ENCODE data around the gene DNAJC1.

The DNAJC1 gene

GRCh38 chr10:21749788-21750187 is 253.7 kb downstream of the DNAJC1 start:
- Histone ChIP-seq H3K36me3 (ENCODE audit: control insufficient read depth, insufficient read depth, low read length) (peaks cover 3% of the 10 kb centered on the region), H3K27me3 (replicated peaks; ENCODE audit: control insufficient read depth, insufficient read depth, low read length) (no peaks in the 10 kb centered on the region), H3K4me3 (replicated peaks; ENCODE audit: low read depth, low read length) (no peak overlapping the region)
- DNase-seq (ENCODE audit: extremely low read depth, insufficient read length), result no peak
- TF ChIP-seq CTCF (IDR thresholded peaks at IDR 0.05; ENCODE audit: insufficient read depth, low read length, poor library complexity, severe bottlenecking), result no peak

GRCh38 chr10:21747809-21748208 is 255.7 kb downstream of the DNAJC1 start:
- Histone ChIP-seq H3K27me3 (replicated peaks; ENCODE audit: control insufficient read depth, insufficient read depth, low read length) (no peaks in the 10 kb centered on the region), H3K36me3 (ENCODE audit: control insufficient read depth, insufficient read depth, low read length) (peaks cover 8% of the 10 kb centered on the region), H3K4me3 (replicated peaks; ENCODE audit: low read depth, low read length) (no peak overlapping the region)
- no peak for DNase-seq (ENCODE audit: extremely low read depth, insufficient read length)
- TF ChIP-seq CTCF (IDR thresholded peaks at IDR 0.05; ENCODE audit: insufficient read depth, low read length, poor library complexity, severe bottlenecking), result no peak

- TF ChIP-seq CTCF (IDR thresholded peaks at IDR 0.05; ENCODE audit: insufficient read depth, low read length, poor library complexity, severe bottlenecking), result no peak
- H3K27me3 ChIP-seq (replicated peaks; ENCODE audit: control insufficient read depth, insufficient read depth, low read length), result no peaks in the 10 kb centered on the region
- DNase-seq (ENCODE audit: extremely low read depth, insufficient read length), result no peak
- H3K4me3 ChIP-seq (replicated peaks; ENCODE audit: low read depth, low read length), result no peak overlapping the region
- peaks cover 10% of the 10 kb centered on the region for H3K36me3 ChIP-seq (ENCODE audit: control insufficient read depth, insufficient read depth, low read length)
Observed at GRCh38 chr10:21746118-21746517, 257.4 kb downstream of the DNAJC1 start.

- no peak for TF ChIP-seq CTCF (IDR thresholded peaks at IDR 0.05; ENCODE audit: insufficient read depth, low read length, poor library complexity, severe bottlenecking)
- Histone ChIP-seq H3K27me3 (replicated peaks; ENCODE audit: control insufficient read depth, insufficient read depth, low read length) (no peaks in the 10 kb centered on the region), H3K4me3 (replicated peaks; ENCODE audit: low read depth, low read length) (no peak overlapping the region), H3K36me3 (ENCODE audit: control insufficient read depth, insufficient read depth, low read length) (peaks cover 10% of the 10 kb centered on the region)
- no peak for DNase-seq (ENCODE audit: extremely low read depth, insufficient read length)
Observed at GRCh38 chr10:21744223-21744622, 259.3 kb downstream of the DNAJC1 start.

GRCh38 chr10:21742740-21743412 is 260.7 kb downstream of the DNAJC1 start:
- TF ChIP-seq CTCF (IDR thresholded peaks at IDR 0.05; ENCODE audit: insufficient read depth, low read length, poor library complexity, severe bottlenecking), result no peak
- DNase-seq (ENCODE audit: extremely low read depth, insufficient read length), result no peak
- Histone ChIP-seq H3K36me3 (ENCODE audit: control insufficient read depth, insufficient read depth, low read length) (peaks cover 16% of the 10 kb centered on the region), H3K4me3 (replicated peaks; ENCODE audit: low read depth, low read length) (no peak overlapping the region), H3K27me3 (replicated peaks; ENCODE audit: control insufficient read depth, insufficient read depth, low read length) (no peaks in the 10 kb centered on the region)

- DNase-seq (ENCODE audit: extremely low read depth, insufficient read length), result no peak
- no peak for TF ChIP-seq CTCF (IDR thresholded peaks at IDR 0.05; ENCODE audit: insufficient read depth, low read length, poor library complexity, severe bottlenecking)
- Histone ChIP-seq H3K27me3 (replicated peaks; ENCODE audit: control insufficient read depth, insufficient read depth, low read length) (no peaks in the 10 kb centered on the region), H3K4me3 (replicated peaks; ENCODE audit: low read depth, low read length) (no peak overlapping the region), H3K36me3 (ENCODE audit: control insufficient read depth, insufficient read depth, low read length) (peaks cover 20% of the 10 kb centered on the region)
Observed at GRCh38 chr10:21740989-21741388, 262.5 kb downstream of the DNAJC1 start.

All from GM06990 (cell line).